HG03139 (cell line): ENCODE measurements around the gene EBLN2.
"Not testable (repeated sequence)": the region's sequence is repeated elsewhere in the genome, so short reads cannot be mapped to it uniquely, and the experiment has no call there.

Experiments
- ATAC-seq: cut with Tn5 transposase; IDR thresholded peaks from one replicate; pipeline ENCODE4 v1.9.1; 2021; ENCODE audit not compliant: unreplicated experiment

EBLN2 gene

GRCh38 chr3:73056845-73057150 is 4.7 kb upstream of the EBLN2 start:
- ATAC-seq: no peak

GRCh38 chr3:73060302-73060723 is 1.1 kb upstream of the EBLN2 start:
- ATAC-seq: no peak

DNA sequence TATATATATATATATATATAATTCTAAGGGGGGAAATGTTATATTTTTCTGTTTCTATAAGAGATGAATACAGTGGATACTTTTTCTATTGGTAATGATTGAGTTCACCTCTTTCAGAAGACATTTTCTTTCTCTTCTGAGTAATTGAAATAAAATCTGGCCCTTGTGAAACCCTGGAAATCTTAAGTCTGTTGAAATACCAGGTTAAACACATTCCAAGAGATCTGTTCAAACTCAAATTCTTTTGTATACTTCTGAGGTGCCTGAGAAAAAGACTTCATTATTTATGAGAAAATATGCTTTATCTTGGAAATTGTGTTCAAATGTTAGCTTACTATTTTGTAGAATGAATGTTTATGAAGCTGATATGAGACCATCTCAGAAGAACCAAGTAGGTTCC is 4.8 kb downstream of the EBLN2 start:
- ATAC-seq: not testable (repeated sequence)

DNA sequence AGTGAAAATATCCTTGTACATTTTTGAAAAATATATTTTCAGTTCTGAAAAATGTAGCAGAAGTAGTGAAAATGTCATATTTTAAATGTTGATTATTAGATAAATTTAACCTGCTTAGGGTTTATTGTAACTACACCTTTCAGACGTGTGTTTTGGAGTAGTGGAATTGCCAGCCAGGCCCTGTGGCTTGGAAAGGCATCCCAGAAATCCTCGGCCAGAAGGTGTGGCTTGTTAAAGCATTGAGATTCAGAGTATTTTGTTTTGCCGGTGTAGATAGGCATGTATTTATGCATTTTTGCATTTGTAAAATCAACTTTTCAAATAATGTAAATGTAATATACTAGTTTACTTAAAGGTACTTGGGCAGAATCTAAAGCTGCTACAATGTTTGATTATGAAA is 7.0 kb downstream of the EBLN2 start:
- no peak for ATAC-seq

GRCh38 chr3:73069187-73069586 is 7.7 kb downstream of the EBLN2 start:
- ATAC-seq: no peak

GRCh38 chr3:73069775-73070444 is 8.5 kb downstream of the EBLN2 start:
- ATAC-seq: no peak

DNA sequence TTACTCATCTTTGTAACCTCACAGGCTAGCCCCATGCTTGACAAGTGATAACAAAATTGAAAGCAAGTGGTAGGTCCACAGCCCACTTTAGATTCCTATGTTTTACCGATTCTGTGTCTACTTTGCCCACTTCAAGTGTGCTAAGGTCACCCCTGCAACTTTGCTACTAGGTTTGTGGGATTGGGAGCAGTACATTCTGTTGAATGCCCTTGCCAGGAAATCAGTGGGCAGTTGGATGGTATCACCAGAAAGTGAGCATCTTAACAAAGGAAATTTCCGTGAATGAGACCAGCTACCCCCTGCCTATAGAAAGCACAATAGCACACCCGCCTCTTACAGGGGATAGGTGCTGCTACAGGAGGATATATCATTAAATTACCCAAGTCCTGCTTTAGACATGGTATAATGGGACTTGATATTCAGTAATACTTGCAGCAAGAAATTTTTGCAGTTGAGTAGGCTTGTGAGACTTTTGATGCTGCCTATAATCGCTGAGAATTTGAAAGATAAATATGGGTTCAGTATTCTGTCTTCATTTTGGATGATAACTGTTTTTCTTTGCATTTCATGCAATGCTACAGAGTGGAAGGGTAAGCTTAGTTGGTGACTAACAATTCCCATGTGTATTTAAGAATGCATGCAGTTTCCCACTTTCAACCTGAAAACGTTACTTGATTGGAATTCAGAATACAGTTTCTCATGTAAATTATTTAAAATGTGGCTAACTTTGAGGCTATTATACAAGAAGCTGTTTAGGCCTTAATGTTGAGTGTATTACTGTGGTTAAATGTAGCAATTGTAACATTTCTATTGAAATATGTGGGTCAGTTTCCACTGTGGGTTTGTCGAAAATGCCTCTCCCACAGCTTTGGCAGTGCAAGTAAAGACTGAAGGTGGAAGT is 9.5 kb downstream of the EBLN2 start:
- ATAC-seq: no peak

DNA sequence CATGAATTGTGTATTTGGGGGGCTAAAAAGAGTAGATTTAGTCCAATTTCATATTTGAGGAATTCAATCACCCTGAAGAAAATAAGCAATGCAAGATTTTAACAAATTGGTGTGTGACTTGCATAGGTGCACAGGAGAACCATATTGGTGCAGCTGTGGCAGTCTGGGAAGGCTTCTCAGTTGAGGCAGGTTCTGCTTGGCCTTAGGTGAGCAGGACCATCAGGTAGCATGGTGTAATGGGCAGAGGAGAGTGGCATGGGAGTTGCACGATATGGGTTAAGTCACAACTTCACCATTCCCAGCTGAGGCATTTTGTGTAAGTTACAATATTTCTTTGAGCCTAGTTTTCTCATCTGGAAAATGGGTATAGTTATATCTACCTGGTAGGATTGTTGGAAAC is 10.5 kb downstream of the EBLN2 start:
- ATAC-seq: no peak

DNA sequence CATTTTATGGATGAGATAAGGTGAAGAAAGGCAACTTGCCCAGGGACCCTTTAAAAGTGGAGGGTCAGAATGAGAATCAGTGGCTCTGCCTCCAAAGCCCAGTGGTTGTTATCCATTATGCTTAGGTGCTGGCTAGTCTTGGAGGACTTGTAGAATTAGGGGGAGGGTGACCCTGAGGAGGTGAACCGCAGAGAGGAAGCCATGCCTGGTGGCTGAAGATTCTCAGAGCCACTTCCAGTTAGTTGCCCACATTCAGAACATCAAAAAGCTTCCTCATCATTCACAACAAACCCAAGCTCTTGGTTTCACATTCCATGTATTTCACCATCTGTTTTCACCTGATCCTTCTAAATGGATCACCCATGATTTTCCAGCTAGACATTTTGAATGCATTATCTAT is 11.2 kb downstream of the EBLN2 start:
- ATAC-seq: no peak

DNA sequence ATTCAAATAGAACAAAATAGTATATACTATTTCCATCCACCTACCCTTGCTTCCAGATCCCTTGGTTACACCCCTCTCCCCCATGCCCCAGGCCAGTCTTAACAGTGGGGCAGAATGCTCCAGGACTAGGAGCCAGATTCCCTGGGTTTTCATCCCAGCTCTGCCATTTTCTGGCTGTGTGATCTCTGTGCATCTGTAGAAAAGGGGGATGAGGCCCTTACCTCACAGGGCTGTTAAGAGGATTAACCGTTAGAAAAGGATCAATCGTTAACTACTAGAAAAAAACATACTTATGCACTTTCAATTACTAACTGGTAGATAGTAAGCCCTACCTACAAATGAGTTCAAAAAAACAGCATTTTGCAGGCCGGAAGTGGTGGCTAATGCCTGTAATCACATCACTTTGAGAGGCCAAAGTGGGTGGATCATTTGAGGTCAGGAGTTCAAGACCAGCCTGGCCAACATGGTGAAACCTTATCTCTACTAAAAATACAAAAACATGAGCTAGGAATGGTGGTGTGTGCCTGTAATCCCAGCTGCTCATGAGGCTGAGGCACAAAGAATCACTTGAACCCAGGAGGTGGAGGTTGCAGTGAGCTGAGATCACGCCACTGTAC is 11.7 kb downstream of the EBLN2 start:
- no peak for ATAC-seq

DNA sequence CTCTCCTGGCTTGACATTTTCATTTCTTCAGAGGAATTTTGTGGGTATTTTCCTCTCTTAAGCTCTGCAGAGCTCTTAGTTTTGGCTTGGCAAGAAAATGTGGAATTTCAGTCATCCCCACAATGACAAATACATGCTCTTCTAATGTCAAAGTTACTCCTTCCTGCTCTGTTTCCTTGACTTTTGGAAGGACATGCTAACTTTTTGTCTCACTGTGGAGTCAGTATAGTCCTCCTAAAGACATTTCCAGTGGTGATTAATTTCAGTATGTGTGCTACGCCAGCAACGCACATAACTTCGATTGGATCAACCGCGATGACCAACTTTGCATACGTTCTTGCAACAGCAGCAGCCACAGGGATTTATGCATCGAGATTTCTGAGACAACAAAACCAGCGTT is 13.3 kb downstream of the EBLN2 start:
- no peak for ATAC-seq

DNA sequence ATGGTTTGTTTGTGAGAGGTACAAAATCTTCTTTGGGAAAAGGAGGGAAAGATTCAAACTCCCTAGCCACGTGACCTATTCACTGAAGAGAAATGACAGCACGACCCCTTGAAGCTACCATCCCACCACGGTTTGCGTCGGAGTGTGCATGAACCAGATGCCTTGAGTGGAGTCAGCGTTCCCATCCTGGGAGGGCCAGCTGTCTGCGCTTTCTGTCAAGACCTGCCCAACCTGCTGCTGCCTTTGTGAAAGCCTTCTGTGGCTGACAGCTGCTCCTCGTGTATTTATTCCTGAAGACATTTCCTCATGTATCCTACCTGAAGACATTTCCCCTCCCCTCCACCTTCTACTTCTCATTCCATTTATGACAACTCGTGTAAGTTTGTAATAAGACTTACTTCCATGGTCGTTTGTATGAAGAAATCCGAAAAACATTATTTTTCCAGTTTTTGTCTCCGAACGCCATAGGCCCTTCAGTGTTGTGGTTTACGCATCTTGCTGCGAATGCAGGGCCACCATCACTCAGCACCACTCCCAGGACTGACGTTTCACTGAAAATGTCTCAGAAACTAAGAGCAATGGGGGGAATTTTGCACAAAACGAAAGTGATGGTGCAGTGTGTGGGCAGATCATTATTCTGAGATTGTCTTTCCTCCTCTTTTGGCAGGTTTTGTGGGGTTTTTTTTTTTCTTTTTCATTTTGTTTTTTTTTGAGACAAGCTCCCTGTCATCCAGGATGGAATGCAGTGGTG is 18.9 kb downstream of the EBLN2 start:
- ATAC-seq: no peak

DNA sequence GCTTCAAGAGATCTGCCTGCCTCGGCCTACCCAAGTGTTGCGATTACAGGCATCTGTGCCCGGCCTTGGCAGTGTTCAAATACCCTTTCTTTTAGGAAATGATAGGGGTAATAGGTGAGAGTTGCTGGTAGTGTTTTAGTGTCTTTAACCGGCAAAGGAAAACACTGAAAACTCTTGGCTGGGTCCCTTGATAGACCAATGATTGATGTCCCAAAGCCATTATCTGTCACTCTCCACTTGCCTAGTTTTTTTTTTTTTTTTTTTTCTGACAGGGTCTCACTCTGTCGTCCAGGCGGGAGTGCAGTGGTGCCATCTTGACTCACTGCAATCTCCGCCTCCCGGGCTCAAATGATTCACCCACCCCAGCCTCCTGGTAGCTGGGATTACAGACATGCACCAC is 19.7 kb downstream of the EBLN2 start:
- ATAC-seq: no peak

GRCh38 chr3:73084170-73084569 is 22.7 kb downstream of the EBLN2 start:
- no peak for ATAC-seq

- no peak for ATAC-seq
Measured at GRCh38 chr3:73086071-73086494, 24.6 kb downstream of the EBLN2 start.

DNA sequence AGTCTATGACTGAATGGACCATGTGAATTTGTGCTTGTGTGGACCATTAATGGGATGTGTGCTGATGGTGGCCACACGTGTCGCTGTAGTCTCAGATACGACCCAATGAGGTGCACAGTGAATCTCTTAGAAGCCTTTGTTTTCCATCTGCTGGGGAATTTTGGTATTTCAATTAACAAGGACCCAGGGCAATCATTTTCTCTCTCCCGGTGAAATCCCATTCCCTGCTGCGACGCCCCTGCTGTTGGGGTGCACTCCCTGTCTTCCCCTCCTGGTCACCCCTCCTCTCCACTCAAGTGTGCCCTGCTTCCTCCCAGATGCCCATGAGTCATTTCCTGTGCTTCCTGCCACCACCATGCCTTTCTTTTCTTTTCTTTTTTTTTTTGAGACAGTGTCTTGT is 32.7 kb downstream of the EBLN2 start:
- no peak for ATAC-seq

DNA sequence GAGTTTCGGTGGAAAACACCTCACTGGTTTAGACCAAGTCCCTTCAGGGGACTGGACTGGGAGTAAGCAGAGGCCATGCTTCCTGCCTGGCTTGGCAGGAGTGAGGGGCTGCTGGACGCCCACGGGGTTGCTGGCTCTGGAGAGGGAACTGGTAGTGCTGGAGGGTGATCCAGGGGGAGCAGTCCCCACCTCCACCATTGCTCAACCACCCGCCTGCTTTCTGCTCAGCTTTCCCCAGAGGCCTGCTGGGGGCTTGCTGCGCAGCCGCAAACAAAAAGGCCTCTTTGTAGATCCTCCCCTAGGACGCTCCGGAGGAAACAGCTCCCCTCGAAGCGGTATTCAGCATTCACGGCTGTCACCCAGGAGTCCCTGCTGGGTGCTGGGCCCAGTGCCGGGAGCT is 33.5 kb downstream of the EBLN2 start:
- no peak for ATAC-seq

DNA sequence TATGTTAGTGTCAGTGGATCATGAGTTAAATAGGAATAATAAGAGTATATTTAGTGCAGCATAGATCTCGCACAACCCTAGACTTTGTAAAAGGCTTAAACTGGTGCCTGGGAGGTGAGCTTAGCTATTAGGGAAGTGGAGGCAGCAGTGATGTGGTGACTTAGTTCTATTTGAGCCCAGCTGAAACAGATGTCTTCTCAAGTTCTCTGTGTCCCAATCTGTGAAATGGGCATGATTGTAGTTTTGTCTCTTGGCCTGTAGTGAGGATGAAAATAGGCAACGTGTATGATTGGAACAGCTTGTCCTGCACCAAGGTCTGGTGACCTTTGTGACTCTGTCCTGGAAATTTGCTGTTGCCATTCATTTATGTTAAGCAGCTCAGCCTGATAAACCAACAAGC is 34.7 kb downstream of the EBLN2 start:
- no peak for ATAC-seq

DNA sequence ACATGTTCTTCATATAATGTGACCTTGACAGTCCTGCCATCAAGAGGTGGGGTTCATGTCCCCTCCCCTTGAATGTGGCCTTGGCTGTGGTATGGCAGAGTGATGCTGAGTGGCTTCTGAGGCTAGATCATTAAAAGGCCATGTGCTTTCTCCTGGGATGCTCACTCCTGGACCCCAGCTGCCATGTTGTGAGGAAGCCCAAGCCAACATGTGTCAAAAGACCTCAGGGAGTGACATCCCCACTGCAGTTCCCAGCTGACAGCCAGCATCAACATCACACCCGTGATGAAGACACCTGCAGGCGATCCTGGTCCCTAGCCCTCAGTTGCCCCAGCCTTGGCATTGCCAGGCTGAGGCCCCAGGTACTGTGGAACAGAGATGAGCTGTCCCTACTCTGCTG is 36.6 kb downstream of the EBLN2 start:
- no peak for ATAC-seq

- ATAC-seq: no peak
Measured at GRCh38 chr3:73098873-73099272, 37.4 kb downstream of the EBLN2 start.

- peak; percentile 75 for ATAC-seq
Measured at GRCh38 chr3:73100741-73101559, 39.5 kb downstream of the EBLN2 start.
